ENCODE data around the gene CX3CL1.

DNA sequence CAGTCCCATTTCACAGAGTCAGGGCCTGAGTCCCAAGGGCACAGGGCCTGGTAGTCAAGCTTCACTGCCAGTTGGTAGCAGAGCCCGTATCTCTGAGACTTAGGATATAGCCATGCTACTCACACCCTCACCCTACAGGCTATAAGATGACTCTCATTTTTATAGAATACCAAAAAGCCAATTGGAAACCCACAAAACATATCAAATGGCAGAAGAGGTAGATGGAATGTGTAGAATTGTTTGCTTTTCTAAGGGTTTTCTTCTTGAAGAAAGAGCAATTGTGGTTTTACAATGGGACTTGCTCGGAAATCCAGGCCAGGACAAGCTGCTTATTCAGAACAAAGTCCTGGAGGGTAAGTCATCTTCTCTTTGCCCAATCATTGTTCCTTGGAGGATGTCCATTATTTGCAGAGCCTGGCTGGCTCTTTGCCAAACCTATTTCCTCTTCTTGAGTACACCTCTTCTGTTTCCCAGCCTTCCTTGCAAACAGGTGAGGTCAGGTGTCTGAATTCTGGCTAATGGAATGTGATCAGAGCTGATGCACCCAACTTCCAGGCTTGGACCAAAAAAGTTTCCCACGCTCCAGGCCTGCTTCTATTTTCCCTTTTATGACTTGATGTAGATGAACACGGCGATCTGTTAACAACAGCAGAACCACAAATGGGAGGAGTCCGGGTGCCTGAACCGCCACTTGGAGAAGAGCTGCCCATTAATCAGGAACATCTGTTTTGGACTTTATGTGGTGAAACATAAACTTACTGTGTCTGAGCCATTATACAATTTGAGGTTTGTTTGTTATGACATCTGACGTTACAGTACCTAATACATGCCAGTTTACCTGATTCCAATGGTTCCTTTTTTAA is 30.6 kb upstream of the CX3CL1 start:
- no peak for TF ChIP-seq SMC3 (IDR thresholded peaks at IDR 0.05; ENCODE audit: low read depth, low read length)
- TF ChIP-seq, protein P1, sequence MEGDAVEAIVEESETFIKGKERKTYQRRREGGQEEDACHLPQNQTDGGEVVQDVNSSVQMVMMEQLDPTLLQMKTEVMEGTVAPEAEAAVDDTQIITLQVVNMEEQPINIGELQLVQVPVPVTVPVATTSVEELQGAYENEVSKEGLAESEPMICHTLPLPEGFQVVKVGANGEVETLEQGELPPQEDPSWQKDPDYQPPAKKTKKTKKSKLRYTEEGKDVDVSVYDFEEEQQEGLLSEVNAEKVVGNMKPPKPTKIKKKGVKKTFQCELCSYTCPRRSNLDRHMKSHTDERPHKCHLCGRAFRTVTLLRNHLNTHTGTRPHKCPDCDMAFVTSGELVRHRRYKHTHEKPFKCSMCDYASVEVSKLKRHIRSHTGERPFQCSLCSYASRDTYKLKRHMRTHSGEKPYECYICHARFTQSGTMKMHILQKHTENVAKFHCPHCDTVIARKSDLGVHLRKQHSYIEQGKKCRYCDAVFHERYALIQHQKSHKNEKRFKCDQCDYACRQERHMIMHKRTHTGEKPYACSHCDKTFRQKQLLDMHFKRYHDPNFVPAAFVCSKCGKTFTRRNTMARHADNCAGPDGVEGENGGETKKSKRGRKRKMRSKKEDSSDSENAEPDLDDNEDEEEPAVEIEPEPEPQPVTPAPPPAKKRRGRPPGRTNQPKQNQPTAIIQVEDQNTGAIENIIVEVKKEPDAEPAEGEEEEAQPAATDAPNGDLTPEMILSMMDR (conservative IDR thresholded peaks at IDR 0.05; ENCODE audit: low read depth, low read length) = no peak
- TF ChIP-seq RCOR1 (IDR thresholded peaks at IDR 0.05; ENCODE audit: insufficient replicate concordance, low read length) = no peak
- no peak for TF ChIP-seq RAD21 (IDR thresholded peaks at IDR 0.05; ENCODE audit: low read length)
- TF ChIP-seq POLR2A (IDR thresholded peaks at IDR 0.05; ENCODE audit: low read depth, low read length) = no peak
- TF ChIP-seq MXI1 (IDR thresholded peaks at IDR 0.05; ENCODE audit: borderline replicate concordance, low read depth, low read length) = no peak
- no peak for TF ChIP-seq FOS (IDR thresholded peaks at IDR 0.05; ENCODE audit: low read depth, low read length)
- TF ChIP-seq CEBPB (IDR thresholded peaks at IDR 0.05; ENCODE audit: low read depth, low read length) = no peak
- TF ChIP-seq, protein P2, sequence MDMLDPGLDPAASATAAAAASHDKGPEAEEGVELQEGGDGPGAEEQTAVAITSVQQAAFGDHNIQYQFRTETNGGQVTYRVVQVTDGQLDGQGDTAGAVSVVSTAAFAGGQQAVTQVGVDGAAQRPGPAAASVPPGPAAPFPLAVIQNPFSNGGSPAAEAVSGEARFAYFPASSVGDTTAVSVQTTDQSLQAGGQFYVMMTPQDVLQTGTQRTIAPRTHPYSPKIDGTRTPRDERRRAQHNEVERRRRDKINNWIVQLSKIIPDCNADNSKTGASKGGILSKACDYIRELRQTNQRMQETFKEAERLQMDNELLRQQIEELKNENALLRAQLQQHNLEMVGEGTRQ (IDR thresholded peaks at IDR 0.05; ENCODE audit: low read depth, low read length) = no peak
- no peak for TF ChIP-seq BHLHE40 (IDR thresholded peaks at IDR 0.05; ENCODE audit: low read depth, low read length)
- TF ChIP-seq, protein P3, sequence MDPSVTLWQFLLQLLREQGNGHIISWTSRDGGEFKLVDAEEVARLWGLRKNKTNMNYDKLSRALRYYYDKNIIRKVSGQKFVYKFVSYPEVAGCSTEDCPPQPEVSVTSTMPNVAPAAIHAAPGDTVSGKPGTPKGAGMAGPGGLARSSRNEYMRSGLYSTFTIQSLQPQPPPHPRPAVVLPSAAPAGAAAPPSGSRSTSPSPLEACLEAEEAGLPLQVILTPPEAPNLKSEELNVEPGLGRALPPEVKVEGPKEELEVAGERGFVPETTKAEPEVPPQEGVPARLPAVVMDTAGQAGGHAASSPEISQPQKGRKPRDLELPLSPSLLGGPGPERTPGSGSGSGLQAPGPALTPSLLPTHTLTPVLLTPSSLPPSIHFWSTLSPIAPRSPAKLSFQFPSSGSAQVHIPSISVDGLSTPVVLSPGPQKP (IDR thresholded peaks at IDR 0.05; ENCODE audit: borderline replicate concordance, low read depth, low read length) = no peak
